B cell (primary cell): ENCODE results near the gene BCKDHA.

Source experiments
- CTCF ChIP-seq: fragments of 200-600 bp; IDR thresholded peaks from one replicate; pipeline ENCODE4 v1.8.0; 2022; ENCODE audit warnings: antibody characterized with exemption, mild to moderate bottlenecking
- EZH2 ChIP-seq: IDR thresholded peaks from 2 replicates; pipeline ENCODE4 v1.6.1; 2012; ENCODE audit warnings: borderline replicate concordance, low read depth, mild to moderate bottlenecking, moderate library complexity, low read length; ENCODE audit not compliant: insufficient read depth, poor library complexity, severe bottlenecking

- TF ChIP-seq CTCF (no peak), EZH2 (no peak)
Observed at GRCh38 chr19:41457241-41457640, 59.6 kb downstream of the BCKDHA start.
